ENCODE measurements around the gene UVSSA. TPM values are rescaled to one million over a fixed set of nuclear protein-coding genes. Genes with fewer than 3 reads are reported as not detected.

Gene UVSSA
- total RNA-seq, 1 experiment from 2014 or later = 40.4 TPM

DNA sequence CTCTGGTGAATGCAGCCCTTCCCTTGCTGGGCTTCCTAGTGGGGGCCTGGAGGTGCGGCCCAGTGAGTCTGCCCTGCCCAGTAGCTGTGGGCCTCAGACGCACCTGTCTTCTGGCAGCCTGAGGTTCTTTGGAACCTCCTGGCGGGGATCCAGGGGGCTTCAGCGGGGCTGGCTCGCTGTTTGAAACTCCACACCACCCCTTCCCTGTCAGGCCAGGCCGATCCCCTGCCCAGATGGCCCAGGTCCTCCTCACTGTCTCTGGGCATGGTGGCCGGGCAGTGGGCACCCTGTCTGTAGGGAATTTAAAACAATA, 69.9 kb downstream of the UVSSA start:
- Mint-ChIP-seq H3K27me3 (ENCODE audit: low read depth) (peaks cover 14% of the 10 kb centered on the region), H3K9me3 (no peaks in the 10 kb centered on the region), H3K4me3 (no peak overlapping the region), H3K36me3 (no peaks in the 10 kb centered on the region), H3K27ac (no peak overlapping the region), H3K4me1 (no peaks in the 10 kb centered on the region)
- ChIA-PET POLR2A (no interaction called here), CTCF (interaction anchor here (1.7 to 1.9 kb wide), 2 partner anchors 61 to 212 kb away, joined by 4 to 8 read pairs; no protein-coding TSS in a partner anchor)
- TF ChIP-seq TP53 (CRISPR knock-in tag; IDR thresholded peaks at IDR 0.05) = no peak
- no peak for TF ChIP-seq CREB1 (CRISPR knock-in tag; IDR thresholded peaks at IDR 0.05)
- TF ChIP-seq, protein P1, sequence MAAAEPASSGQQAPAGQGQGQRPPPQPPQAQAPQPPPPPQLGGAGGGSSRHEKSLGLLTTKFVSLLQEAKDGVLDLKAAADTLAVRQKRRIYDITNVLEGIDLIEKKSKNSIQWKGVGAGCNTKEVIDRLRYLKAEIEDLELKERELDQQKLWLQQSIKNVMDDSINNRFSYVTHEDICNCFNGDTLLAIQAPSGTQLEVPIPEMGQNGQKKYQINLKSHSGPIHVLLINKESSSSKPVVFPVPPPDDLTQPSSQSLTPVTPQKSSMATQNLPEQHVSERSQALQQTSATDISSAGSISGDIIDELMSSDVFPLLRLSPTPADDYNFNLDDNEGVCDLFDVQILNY (CRISPR knock-in tag; IDR thresholded peaks at IDR 0.05) = no peak
- TF ChIP-seq EMX1 (CRISPR knock-in tag; IDR thresholded peaks at IDR 0.05) = no peak
- TF ChIP-seq, protein P2, sequence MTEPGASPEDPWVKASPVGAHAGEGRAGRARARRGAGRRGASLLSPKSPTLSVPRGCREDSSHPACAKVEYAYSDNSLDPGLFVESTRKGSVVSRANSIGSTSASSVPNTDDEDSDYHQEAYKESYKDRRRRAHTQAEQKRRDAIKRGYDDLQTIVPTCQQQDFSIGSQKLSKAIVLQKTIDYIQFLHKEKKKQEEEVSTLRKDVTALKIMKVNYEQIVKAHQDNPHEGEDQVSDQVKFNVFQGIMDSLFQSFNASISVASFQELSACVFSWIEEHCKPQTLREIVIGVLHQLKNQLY (CRISPR knock-in tag; IDR thresholded peaks at IDR 0.05) = no peak
- TF ChIP-seq, protein P3, sequence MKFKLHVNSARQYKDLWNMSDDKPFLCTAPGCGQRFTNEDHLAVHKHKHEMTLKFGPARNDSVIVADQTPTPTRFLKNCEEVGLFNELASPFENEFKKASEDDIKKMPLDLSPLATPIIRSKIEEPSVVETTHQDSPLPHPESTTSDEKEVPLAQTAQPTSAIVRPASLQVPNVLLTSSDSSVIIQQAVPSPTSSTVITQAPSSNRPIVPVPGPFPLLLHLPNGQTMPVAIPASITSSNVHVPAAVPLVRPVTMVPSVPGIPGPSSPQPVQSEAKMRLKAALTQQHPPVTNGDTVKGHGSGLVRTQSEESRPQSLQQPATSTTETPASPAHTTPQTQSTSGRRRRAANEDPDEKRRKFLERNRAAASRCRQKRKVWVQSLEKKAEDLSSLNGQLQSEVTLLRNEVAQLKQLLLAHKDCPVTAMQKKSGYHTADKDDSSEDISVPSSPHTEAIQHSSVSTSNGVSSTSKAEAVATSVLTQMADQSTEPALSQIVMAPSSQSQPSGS (CRISPR knock-in tag; IDR thresholded peaks at IDR 0.05; ENCODE audit: borderline replicate concordance, low read depth) = no peak
- TF ChIP-seq GRHL2 (CRISPR knock-in tag; IDR thresholded peaks at IDR 0.05; ENCODE audit: insufficient replicate concordance, severe bottlenecking) = no peak
- no peak for TF ChIP-seq MYBL2 (CRISPR knock-in tag; IDR thresholded peaks at IDR 0.05)
- TF ChIP-seq MXD4 (CRISPR knock-in tag; IDR thresholded peaks at IDR 0.05; ENCODE audit: borderline replicate concordance) = no peak
- TF ChIP-seq, protein P4, sequence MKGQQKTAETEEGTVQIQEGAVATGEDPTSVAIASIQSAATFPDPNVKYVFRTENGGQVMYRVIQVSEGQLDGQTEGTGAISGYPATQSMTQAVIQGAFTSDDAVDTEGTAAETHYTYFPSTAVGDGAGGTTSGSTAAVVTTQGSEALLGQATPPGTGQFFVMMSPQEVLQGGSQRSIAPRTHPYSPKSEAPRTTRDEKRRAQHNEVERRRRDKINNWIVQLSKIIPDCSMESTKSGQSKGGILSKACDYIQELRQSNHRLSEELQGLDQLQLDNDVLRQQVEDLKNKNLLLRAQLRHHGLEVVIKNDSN (CRISPR knock-in tag; IDR thresholded peaks at IDR 0.05) = no peak
- TF ChIP-seq, protein P5, sequence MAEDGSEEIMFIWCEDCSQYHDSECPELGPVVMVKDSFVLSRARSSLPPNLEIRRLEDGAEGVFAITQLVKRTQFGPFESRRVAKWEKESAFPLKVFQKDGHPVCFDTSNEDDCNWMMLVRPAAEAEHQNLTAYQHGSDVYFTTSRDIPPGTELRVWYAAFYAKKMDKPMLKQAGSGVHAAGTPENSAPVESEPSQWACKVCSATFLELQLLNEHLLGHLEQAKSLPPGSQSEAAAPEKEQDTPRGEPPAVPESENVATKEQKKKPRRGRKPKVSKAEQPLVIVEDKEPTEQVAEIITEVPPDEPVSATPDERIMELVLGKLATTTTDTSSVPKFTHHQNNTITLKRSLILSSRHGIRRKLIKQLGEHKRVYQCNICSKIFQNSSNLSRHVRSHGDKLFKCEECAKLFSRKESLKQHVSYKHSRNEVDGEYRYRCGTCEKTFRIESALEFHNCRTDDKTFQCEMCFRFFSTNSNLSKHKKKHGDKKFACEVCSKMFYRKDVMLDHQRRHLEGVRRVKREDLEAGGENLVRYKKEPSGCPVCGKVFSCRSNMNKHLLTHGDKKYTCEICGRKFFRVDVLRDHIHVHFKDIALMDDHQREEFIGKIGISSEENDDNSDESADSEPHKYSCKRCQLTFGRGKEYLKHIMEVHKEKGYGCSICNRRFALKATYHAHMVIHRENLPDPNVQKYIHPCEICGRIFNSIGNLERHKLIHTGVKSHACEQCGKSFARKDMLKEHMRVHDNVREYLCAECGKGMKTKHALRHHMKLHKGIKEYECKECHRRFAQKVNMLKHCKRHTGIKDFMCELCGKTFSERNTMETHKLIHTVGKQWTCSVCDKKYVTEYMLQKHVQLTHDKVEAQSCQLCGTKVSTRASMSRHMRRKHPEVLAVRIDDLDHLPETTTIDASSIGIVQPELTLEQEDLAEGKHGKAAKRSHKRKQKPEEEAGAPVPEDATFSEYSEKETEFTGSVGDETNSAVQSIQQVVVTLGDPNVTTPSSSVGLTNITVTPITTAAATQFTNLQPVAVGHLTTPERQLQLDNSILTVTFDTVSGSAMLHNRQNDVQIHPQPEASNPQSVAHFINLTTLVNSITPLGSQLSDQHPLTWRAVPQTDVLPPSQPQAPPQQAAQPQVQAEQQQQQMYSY (CRISPR knock-in tag; IDR thresholded peaks at IDR 0.05) = no peak
- no peak for TF ChIP-seq GTF2I (CRISPR knock-in tag; conservative IDR thresholded peaks at IDR 0.05)
- TF ChIP-seq ZNF671 (CRISPR knock-in tag; IDR thresholded peaks at IDR 0.05) = no peak
- no peak for TF ChIP-seq SMAD3 (CRISPR knock-in tag; IDR thresholded peaks at IDR 0.05; ENCODE audit: borderline replicate concordance)
- ATAC-seq = no peak
- DNase-seq (ENCODE audit: low spot score) = no peak

DNA sequence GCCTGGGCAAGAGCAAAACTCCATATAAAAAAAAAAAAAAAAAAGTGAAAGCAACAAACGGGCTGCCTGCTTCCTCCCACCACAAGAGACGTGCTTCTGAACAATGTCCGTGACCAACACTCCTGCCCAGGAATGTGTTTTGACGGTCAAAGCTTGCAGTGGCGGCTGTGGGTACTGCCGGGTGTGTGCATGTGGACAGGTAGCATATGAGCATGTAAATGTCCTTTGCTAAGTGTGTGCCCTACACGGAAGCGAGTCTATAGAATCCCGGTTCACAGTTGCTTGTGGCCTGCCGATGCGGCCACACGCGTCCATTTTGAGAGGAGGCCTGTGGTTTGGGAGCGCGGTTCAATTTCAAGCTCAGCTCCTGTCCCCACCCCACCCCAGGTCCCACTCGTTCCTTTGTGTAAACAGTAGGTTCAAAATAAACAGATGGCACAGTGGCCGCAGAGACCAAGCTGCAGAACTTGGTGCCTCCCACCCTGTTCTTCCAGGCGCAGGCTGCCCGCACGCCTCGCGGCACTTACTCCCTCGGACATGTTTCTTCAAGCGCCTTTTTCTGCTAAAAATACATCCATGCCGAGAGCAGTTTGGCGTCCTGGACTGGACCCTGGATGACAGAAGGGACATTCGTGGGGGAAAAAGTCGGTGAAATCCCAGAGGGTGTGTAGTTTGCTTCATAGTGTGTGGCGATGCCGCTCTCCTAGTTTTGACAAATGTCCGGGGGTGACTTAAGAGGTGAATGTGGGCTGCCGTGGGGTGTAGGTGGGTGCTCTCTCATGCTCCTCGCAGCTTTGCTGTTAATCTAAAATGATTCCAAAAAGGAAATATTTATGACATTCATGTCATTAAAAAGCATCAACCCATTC, 70.7 kb downstream of the UVSSA start:
- no peaks in the 10 kb centered on the region for H3K36me3 Mint-ChIP-seq
- TF ChIP-seq SOX15 (CRISPR knock-in tag; IDR thresholded peaks at IDR 0.05) = no peak
- TF ChIP-seq, protein P4 (CRISPR knock-in tag; IDR thresholded peaks at IDR 0.05) = no peak
- no peak for TF ChIP-seq NFE2L1 (CRISPR knock-in tag; IDR thresholded peaks at IDR 0.05)
- no peak for TF ChIP-seq EMX1 (CRISPR knock-in tag; IDR thresholded peaks at IDR 0.05)
- TF ChIP-seq, protein P6, sequence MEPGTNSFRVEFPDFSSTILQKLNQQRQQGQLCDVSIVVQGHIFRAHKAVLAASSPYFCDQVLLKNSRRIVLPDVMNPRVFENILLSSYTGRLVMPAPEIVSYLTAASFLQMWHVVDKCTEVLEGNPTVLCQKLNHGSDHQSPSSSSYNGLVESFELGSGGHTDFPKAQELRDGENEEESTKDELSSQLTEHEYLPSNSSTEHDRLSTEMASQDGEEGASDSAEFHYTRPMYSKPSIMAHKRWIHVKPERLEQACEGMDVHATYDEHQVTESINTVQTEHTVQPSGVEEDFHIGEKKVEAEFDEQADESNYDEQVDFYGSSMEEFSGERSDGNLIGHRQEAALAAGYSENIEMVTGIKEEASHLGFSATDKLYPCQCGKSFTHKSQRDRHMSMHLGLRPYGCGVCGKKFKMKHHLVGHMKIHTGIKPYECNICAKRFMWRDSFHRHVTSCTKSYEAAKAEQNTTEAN (CRISPR knock-in tag; IDR thresholded peaks at IDR 0.05) = no peak
- TF ChIP-seq GRHL2 (CRISPR knock-in tag; IDR thresholded peaks at IDR 0.05; ENCODE audit: insufficient replicate concordance, severe bottlenecking) = no peak
- TF ChIP-seq, protein P7, sequence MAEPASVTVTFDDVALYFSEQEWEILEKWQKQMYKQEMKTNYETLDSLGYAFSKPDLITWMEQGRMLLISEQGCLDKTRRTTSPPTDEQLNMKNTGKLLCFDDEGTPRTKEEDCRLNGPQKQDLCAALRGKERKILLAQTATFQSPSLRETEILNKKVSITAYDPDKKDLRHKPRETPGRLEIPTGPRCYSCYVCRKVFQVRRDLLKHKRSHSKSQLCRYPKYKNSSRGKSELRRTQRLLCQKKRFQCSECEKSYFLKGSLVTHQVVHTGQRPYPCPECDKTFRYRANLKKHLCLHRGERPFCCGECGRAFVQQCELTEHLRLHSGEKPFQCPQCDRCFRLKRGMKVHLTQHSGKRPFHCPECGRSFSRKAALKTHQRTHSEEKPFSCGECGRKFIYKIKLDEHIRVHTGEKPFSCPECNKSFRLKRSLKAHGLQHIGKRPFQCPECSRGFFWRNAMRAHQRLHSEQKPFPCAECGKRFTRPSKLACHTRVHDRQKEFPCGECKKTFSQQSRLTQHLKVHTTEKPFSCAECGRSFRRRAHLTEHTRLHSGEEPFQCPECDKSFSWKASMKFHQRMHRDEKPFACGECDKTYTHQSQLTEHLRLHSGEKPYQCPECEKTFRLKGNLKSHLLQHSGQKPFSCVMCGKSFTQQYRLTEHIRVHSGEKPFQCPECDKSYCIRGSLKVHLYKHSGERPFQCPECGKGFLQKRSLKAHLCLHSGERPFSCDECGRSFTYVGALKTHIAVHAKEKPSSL (CRISPR knock-in tag; conservative IDR thresholded peaks at IDR 0.05) = no peak
- no peak for TF ChIP-seq NR2C2 (CRISPR knock-in tag; IDR thresholded peaks at IDR 0.05)
- no peak for TF ChIP-seq ZNF317 (CRISPR knock-in tag; IDR thresholded peaks at IDR 0.05; ENCODE audit: borderline replicate concordance, low read depth)
- H3K27me3 Mint-ChIP-seq (ENCODE audit: low read depth) = peaks cover 11% of the 10 kb centered on the region
- POLR2A ChIA-PET = no interaction called here
- no peak overlapping the region for H3K4me3 Mint-ChIP-seq
- no peaks in the 10 kb centered on the region for H3K9me3 Mint-ChIP-seq
- no peak overlapping the region for H3K27ac Mint-ChIP-seq
- no peak for DNase-seq (ENCODE audit: low spot score)
- CTCF ChIA-PET = interaction anchor here (0.7 to 1.7 kb wide), 3 partner anchors 47 to 151 kb away, joined by 3 to 4 read pairs (median 4); no protein-coding TSS in a partner anchor
- H3K4me1 Mint-ChIP-seq = no peaks in the 10 kb centered on the region
- ATAC-seq = no peak; the same call in 1 of the 2 replicates
